ENCODE results near the gene CCR1. TPM values are rescaled to one million over a fixed set of nuclear protein-coding genes. Genes with fewer than 3 reads are reported as not detected.

Gene CCR1
- total and polyA plus RNA-seq, 9 of the 15 experiments (the other 6 are each of a cell fraction or from before 2014, with no cell fraction given), result not detected

DNA sequence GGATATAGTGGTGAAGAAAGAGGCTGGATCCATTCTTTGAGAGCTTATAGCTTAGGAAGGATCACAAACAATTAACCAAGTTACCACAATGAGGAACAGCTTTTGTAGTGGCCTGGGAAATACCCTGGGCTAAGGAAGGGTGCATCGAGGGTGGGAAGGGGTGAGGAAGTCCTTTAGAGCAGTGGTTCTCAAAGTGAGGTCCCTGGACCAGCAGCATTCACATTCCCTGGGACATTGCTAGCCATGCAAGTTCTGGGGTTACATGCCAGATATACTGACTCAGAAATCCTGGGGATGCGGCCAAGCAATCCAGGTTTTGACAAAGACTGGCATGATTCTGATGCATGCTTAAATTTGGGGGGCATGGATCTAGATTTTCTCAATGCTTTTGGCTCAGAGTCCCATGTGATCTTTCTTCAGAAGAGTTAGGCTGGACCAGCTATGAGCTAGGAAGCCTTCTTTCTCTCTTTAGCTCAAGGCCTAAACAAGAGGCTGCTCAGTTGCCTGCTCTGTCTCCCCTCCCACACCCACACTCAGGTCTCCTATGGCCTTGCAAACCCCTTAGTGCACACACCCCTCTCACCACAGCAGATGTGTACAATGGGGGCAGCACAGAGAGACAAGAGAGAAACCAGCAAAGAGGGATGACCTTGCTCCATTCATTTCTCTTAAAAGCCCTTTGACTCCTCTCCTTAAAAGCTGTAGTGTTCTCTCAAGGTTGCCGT is 1.8 kb upstream of the CCR1 start:
- peaks cover 0 to 6% of the 10 kb centered on the region in 2 experiments; a peak in 1 of 5 replicates for H3K27me3 ChIP-seq (ENCODE audit: control insufficient read depth in 2 of 2, insufficient read depth in 2 of 2, low read length in 2 of 2)
- ChIA-PET CTCF (ENCODE audit: low intra/inter-chr PET ratio) (interaction anchor here (1.5 kb wide), 1 partner anchor 122 kb away, joined by 11 read pairs; no protein-coding TSS in a partner anchor), POLR2A (interaction anchor here (1.6 kb wide), 1 partner anchor 159 kb away, joined by 3 read pairs; no protein-coding TSS in a partner anchor)
- H3K4me2 ChIP-seq (ENCODE audit: insufficient read depth, low read length), result no peak overlapping the region
- no peaks in the 10 kb centered on the region for H4K20me1 ChIP-seq (replicated peaks; ENCODE audit: control insufficient read depth, insufficient read depth, low read length)
- 0% methylated on average over 3 of the region's 3 CpGs for WGBS (ENCODE audit: insufficient coverage, low coverage, missing lambda C conversion rate)
- H3K9ac ChIP-seq (ENCODE audit: insufficient read depth in 1 of 2, low read depth in 2 of 2, low read length in 2 of 2), result no peak overlapping the region
- no peak overlapping the region for H2AFZ ChIP-seq (ENCODE audit: low read depth, low read length)
- BruUV-seq (replicated peaks), result no TSS peak
- no peaks in the 10 kb centered on the region for H3K9me1 ChIP-seq (ENCODE audit: control insufficient read depth, insufficient read depth, low read length)
- no peak overlapping the region for H3K4me3 ChIP-seq
- no peak for ATAC-seq
- no peaks in the 10 kb centered on the region for H3K9me3 ChIP-seq (replicated peaks; ENCODE audit: control insufficient read depth, insufficient read depth, low read depth, low read length)
- FAIRE-seq, result no peak
- intact Hi-C loops (cut with micrococcal nuclease), result loop anchor here (5.0 to 10.0 kb wide), 3 partner anchors 125 to 1175 kb away; no protein-coding TSS in a partner anchor
- TF ChIP-seq ESRRA (IDR thresholded peaks at IDR 0.05; ENCODE audit: borderline replicate concordance, low read depth) (no peak), CBX5 (IDR thresholded peaks at IDR 0.05; ENCODE audit: borderline replicate concordance, low read depth) (no peak), POLR2AphosphoS5 (IDR thresholded peaks at IDR 0.05; ENCODE audit: control insufficient read depth, insufficient read depth, low read depth, low read length) (no peak), SMAD3 (CRISPR knock-in tag; conservative IDR thresholded peaks at IDR 0.05) (no peak), ETV1 (tag; conservative IDR thresholded peaks at IDR 0.05; ENCODE audit: low read depth) (no peak), TCFL5 (CRISPR knock-in tag; conservative IDR thresholded peaks at IDR 0.05) (no peak)
- no peak for DNase-seq (ENCODE audit: extremely low read depth in 1 of 4, low spot score in 3 of 4)
- no peaks in the 10 kb centered on the region for H3K4me1 ChIP-seq (replicated peaks in 1 of 2; ENCODE audit: control insufficient read depth in 2 of 2, insufficient read depth in 2 of 2, low read length in 2 of 2)
- H3K79me2 ChIP-seq (ENCODE audit: control insufficient read depth, insufficient read depth, low read length), result no peaks in the 10 kb centered on the region
- H3K36me3 ChIP-seq (ENCODE audit: control insufficient read depth, insufficient read depth, low read length), result no peaks in the 10 kb centered on the region
- in situ Hi-C loops (cut with MboI), result no loop called here
- H3K27ac ChIP-seq (ENCODE audit: extremely low read depth, low read depth, low read length), result no peak overlapping the region

Data from K562 (cell line).